Colon (tissue), 2 donors: Measurements from ENCODE around the gene ATP5F1B.

Experiments used
- FAIRE-seq: peaks from 2 replicates; lab custom pipeline; 2012; peaks lifted over from hg19 to GRCh38; lab: Jason Lieb, UNC
- donor health status: control.
- donor health status: control.

Gene ATP5F1B

GRCh38 chr12:56616925-56617324 lies 28.9 kb downstream of the ATP5F1B start:
- no peak for FAIRE-seq

- FAIRE-seq, result no peak
Observed at GRCh38 chr12:56616244-56616643, 29.5 kb downstream of the ATP5F1B start.

GRCh38 chr12:56614627-56615026 lies 31.2 kb downstream of the ATP5F1B start:
- FAIRE-seq, result no peak

GRCh38 chr12:56604355-56604754 lies 41.4 kb downstream of the ATP5F1B start:
- no peak for FAIRE-seq

- FAIRE-seq, result no peak
Observed at GRCh38 chr12:56602239-56602638, 43.5 kb downstream of the ATP5F1B start.

GRCh38 chr12:56601503-56601902 lies 44.3 kb downstream of the ATP5F1B start:
- no peak for FAIRE-seq

GRCh38 chr12:56600753-56601152 lies 45.0 kb downstream of the ATP5F1B start:
- FAIRE-seq, result no peak

GRCh38 chr12:56599797-56600196 lies 46.0 kb downstream of the ATP5F1B start:
- no peak for FAIRE-seq

- no peak for FAIRE-seq
Observed at GRCh38 chr12:56599041-56599440, 46.7 kb downstream of the ATP5F1B start.

GRCh38 chr12:56596815-56597214 lies 49.0 kb downstream of the ATP5F1B start:
- no peak for FAIRE-seq

- no peak for FAIRE-seq
Observed at GRCh38 chr12:56593909-56594621, 51.7 kb downstream of the ATP5F1B start.

- no peak for FAIRE-seq
Observed at GRCh38 chr12:56591961-56592360, 53.8 kb downstream of the ATP5F1B start.

- FAIRE-seq, result no peak
Observed at GRCh38 chr12:56591126-56591525, 54.7 kb downstream of the ATP5F1B start.

GRCh38 chr12:56590237-56590830 lies 55.5 kb downstream of the ATP5F1B start:
- FAIRE-seq, result no peak

GRCh38 chr12:56589783-56590182 lies 56.0 kb downstream of the ATP5F1B start:
- no peak for FAIRE-seq
